HepG2 (cell line): ENCODE results near the gene COPS4. TPM values are rescaled to one million over a fixed set of nuclear protein-coding genes. Genes with fewer than 3 reads are reported as not detected.

Experiments used
- ARID3A ChIP-seq: IDR thresholded peaks from 2 replicates; pipeline ENCODE4 v1.6.1; 2012; ENCODE audit warnings: low read depth, low read length, improper control_type of control experiment
- ATRX ChIP-seq: sonication (generic); formaldehyde crosslinking; IDR thresholded peaks from 2 replicates; pipeline ENCODE4 v1.4.0; 2020; ENCODE audit warnings: missing genetic modification reagents, borderline replicate concordance
- CEBPZ ChIP-seq: IDR thresholded peaks from 2 replicates; pipeline ENCODE4 v1.6.1; 2012; ENCODE audit warnings: low read length, improper control_type of control experiment
- CREB3 ChIP-seq: sonication (generic); formaldehyde crosslinking; IDR thresholded peaks from 2 replicates; pipeline ENCODE4 v1.5.0; 2020; ENCODE audit warnings: missing genetic modification reagents
- FOXA1 ChIP-seq, 2 experiments: fragments of 450-650 bp in 1 of 2; sonication (generic) in 1 of 2; formaldehyde crosslinking in 1 of 2; IDR thresholded peaks; 2 replicates each; pipeline versions ENCODE4 v1.4.0 to v1.6.1; 2016 to 2020; ENCODE audit warnings: missing genetic modification reagents in 1 of 2
- HMG20B ChIP-seq: conservative IDR thresholded peaks from 2 replicates; pipeline ENCODE4 v1.6.1; 2016; ENCODE audit warnings: missing genetic modification reagents, missing compliant biosample characterization
- MTF2 ChIP-seq: sonication (generic); formaldehyde crosslinking; IDR thresholded peaks from 2 replicates; pipeline ENCODE4 v1.5.0; 2020; ENCODE audit warnings: missing genetic modification reagents, borderline replicate concordance
- PHF21A ChIP-seq: sonication (generic); formaldehyde crosslinking; IDR thresholded peaks from 2 replicates; pipeline ENCODE4 v1.5.0; 2020; ENCODE audit warnings: mild to moderate bottlenecking, missing genetic modification reagents
- RARA ChIP-seq: IDR thresholded peaks from 2 replicates; pipeline ENCODE4 v1.6.1; 2016; ENCODE audit warnings: missing genetic modification reagents, missing compliant biosample characterization
- TEAD3 ChIP-seq: optimal IDR thresholded peaks from 2 replicates; pipeline ENCODE3; 2016; ENCODE audit warnings: borderline replicate concordance
- TGIF2 ChIP-seq: IDR thresholded peaks from 2 replicates; pipeline ENCODE4 v1.6.1; 2016; ENCODE audit warnings: control low read depth, missing compliant biosample characterization
- ZBTB7B ChIP-seq: sonication (generic); formaldehyde crosslinking; IDR thresholded peaks from 2 replicates; pipeline ENCODE4 v1.4.0; 2020; ENCODE audit warnings: missing genetic modification reagents
- ZNF446 ChIP-seq: sonication (generic); formaldehyde crosslinking; IDR thresholded peaks from 2 replicates; pipeline ENCODE4 v1.5.0; 2020; ENCODE audit warnings: mild to moderate bottlenecking, missing genetic modification reagents
- ZNF597 ChIP-seq: sonication (generic); formaldehyde crosslinking; IDR thresholded peaks from 2 replicates; pipeline ENCODE4 v1.5.0; 2020; ENCODE audit warnings: missing genetic modification reagents
- ZNF709 ChIP-seq: sonication (generic); formaldehyde crosslinking; IDR thresholded peaks from 2 replicates; pipeline ENCODE4 v1.5.0; 2020; ENCODE audit warnings: mild to moderate bottlenecking, missing genetic modification reagents
- ZNF841 ChIP-seq: sonication (generic); formaldehyde crosslinking; IDR thresholded peaks from 2 replicates; pipeline ENCODE4 v1.8.1; 2023; ENCODE audit warnings: missing genetic modification reagents, borderline replicate concordance
- ZNF850 ChIP-seq: sonication (generic); formaldehyde crosslinking; conservative IDR thresholded peaks from 2 replicates; pipeline ENCODE4 v1.9.0; 2021; ENCODE audit warnings: mild to moderate bottlenecking, missing genetic modification reagents
- polyA plus RNA-seq, 8 experiments: library from polyadenylated mRNA; depleted of rRNA in 3 of 8; stranded (reverse) in 7 of 8; unstranded in 1 of 8; fragments of >200 nt; fragmentation: Illumina TruSeq in 4 of 8; extraction: Trizol in 4 of 8; gene quantifications; 2 replicates each; pipeline versions ENCODE4 v1.2.1 to v1.2.3, GENCODE V29; 2011 to 2016; ENCODE audit warnings: low read depth in 4 of 8, missing spikeins in 1 of 8, mixed read lengths in 1 of 8; ENCODE audit not compliant: insufficient read depth in 1 of 8
- total RNA-seq, 5 experiments: library from RNA; depleted of rRNA; stranded (reverse); fragments of >200 nt; fragmentation: Illumina TruSeq; extraction: Trizol; gene quantifications; 2 replicates each; pipeline ENCODE4 v1.2.3, GENCODE V29; 2016; ENCODE audit warnings: low read depth in 1 of 5

Gene COPS4
- total and polyA plus RNA-seq, 2 of the 13 experiments (the other 11 are each of a cell fraction or from before 2014, with no cell fraction given): 28.8 to 52.5 TPM

GRCh38 chr4:83012687-83013419 is 22.1 kb upstream of the COPS4 start (continued):
- no peak for TF ChIP-seq ZNF709 (CRISPR knock-in tag)
- no peak for TF ChIP-seq ZNF597 (CRISPR knock-in tag)
- TF ChIP-seq ZNF841 (CRISPR knock-in tag): no peak
- no peak; the same call in 1 of the 2 replicates for TF ChIP-seq TGIF2 (CRISPR knock-in tag)
- TF ChIP-seq CEBPZ: no peak
- TF ChIP-seq CREB3: no peak
- peak; percentile 89 for TF ChIP-seq PHF21A
- TF ChIP-seq FOXA1 (IDR thresholded peaks at IDR 0.05): no peak
- peak; percentile 27; the same call in 1 of the 2 replicates for TF ChIP-seq FOXA1 (CRISPR knock-in tag; IDR thresholded peaks at IDR 0.05)
- peak; percentile 56 for TF ChIP-seq RARA
- no peak for TF ChIP-seq ATRX
- peak; percentile 89; the same call in 1 of the 2 replicates for TF ChIP-seq MTF2 (CRISPR knock-in tag)
- TF ChIP-seq TEAD3 (CRISPR knock-in tag): peak; percentile 96
- no peak for TF ChIP-seq ZBTB7B
- no peak for TF ChIP-seq ZNF850 (CRISPR knock-in tag)
- peak; percentile 80 for TF ChIP-seq ARID3A
- TF ChIP-seq HMG20B: no peak
- TF ChIP-seq ZNF446: no peak
